HG03520 (cell line): ENCODE data around the gene HES1.

Experiments
- ATAC-seq: cut with Tn5 transposase; IDR thresholded peaks from one replicate; pipeline ENCODE4 v1.9.1; 2021; ENCODE audit warnings: mild to moderate bottlenecking, moderate library complexity; ENCODE audit not compliant: unreplicated experiment

Gene HES1

GRCh38 chr3:194101592-194102432 is 34.1 kb upstream of the HES1 start:
- peak; percentile 8 for ATAC-seq

- ATAC-seq, result no peak
Observed at GRCh38 chr3:194102436-194102835, 33.5 kb upstream of the HES1 start.

GRCh38 chr3:194103505-194103904 is 32.4 kb upstream of the HES1 start:
- no peak for ATAC-seq

GRCh38 chr3:194103983-194104751 is 31.8 kb upstream of the HES1 start:
- no peak for ATAC-seq

GRCh38 chr3:194105292-194105691 is 30.7 kb upstream of the HES1 start:
- no peak for ATAC-seq

GRCh38 chr3:194107107-194107506 is 28.8 kb upstream of the HES1 start:
- no peak for ATAC-seq

- no peak for ATAC-seq
Observed at GRCh38 chr3:194109192-194109863, 26.6 kb upstream of the HES1 start.

GRCh38 chr3:194110483-194110882 is 25.5 kb upstream of the HES1 start:
- no peak for ATAC-seq

GRCh38 chr3:194111336-194111735 is 24.6 kb upstream of the HES1 start:
- no peak for ATAC-seq

- ATAC-seq, result no peak
Observed at GRCh38 chr3:194112120-194113106, 23.5 kb upstream of the HES1 start.

GRCh38 chr3:194114123-194114522 is 21.8 kb upstream of the HES1 start:
- ATAC-seq, result no peak

GRCh38 chr3:194117104-194117845 is 18.7 kb upstream of the HES1 start:
- ATAC-seq, result no peak

GRCh38 chr3:194118920-194119319 is 17.0 kb upstream of the HES1 start:
- ATAC-seq, result no peak

GRCh38 chr3:194119831-194120590 is 15.9 kb upstream of the HES1 start:
- no peak for ATAC-seq

- no peak for ATAC-seq
Observed at GRCh38 chr3:194120789-194121770, 14.9 kb upstream of the HES1 start.

- no peak for ATAC-seq
Observed at GRCh38 chr3:194121891-194122631, 13.9 kb upstream of the HES1 start.

GRCh38 chr3:194123726-194124125 is 12.2 kb upstream of the HES1 start:
- no peak for ATAC-seq
